GM21528 (cell line): ENCODE results near the gene CHRNA9.
A peak's percentile ranks its signal among the peaks of the same experiment; 100 is the strongest.

ENCODE experiments used
- ATAC-seq: cut with Tn5 transposase; IDR thresholded peaks from one replicate; pipeline ENCODE4 v1.9.1; 2021; ENCODE audit warnings: mild to moderate bottlenecking, moderate library complexity; ENCODE audit not compliant: unreplicated experiment, low FRiP score

The CHRNA9 gene

DNA sequence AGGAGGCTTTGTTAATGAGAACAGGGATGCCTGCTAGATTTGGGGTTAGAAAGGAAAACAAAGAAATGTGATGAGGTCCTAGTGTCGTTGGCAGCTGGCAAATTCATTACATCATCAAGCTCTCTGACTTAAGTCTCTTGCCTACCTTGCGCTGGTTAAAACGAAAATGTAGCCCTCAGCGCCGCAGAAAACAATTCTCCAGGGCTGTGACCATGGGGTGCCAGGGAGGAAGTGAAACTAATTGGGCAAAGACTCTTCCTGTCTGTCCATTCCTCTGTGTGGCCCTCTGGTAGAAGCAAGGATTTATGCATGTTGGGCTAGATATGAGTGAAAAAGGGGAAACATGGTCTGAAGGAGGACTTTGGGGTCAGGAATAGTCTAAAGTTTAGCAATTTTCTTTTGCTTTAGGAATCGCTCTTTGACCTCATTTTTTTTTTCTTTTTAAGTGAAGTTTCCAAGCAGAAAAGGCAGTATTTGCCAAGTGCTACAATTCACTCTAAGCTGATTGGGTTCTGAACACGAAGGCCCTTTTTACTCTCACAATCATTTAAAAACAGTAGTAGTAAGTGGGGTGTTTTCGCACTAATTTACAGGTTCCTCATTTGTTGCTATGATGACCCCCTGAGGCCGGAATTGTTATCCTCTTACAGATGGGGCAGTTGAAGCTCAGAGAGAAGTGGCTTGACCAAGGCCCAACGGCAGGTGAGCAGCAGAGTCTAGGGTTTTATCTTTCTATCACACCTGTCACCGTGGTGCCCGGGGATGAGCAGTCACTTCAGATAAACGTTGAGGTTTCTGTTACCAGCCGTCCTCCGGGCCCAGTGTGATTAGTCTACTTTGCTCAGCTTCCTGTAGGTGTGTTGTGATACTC lies 27.3 kb upstream of the CHRNA9 start:
- peak; percentile 30 for ATAC-seq

DNA sequence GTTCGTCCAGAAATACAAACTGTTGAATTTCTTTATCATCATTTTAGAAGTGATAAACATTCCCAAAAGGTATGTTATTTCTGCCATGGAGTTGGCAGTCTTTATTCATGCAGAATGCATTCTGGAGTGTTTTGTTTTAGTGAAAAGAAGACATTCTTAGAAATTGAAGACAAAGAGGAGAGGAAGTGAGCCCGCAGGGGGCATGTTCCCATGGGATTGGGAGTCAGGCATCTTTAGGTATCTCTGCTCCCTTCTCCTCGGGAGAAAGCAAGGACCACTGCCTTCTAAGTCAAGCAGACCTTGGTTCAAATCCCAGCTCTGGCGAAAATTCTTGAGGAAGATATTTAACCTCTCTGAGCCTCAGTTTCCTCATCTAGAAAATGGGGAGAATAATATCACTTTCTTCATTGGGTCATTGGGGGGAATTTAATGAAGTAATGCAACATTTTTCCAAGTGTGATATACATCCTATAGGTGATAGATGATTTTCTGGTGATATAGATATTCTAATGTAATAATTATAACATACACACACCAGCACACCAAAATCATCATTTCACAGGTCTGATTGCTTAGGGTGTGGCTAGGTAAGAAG lies 26.5 kb upstream of the CHRNA9 start:
- ATAC-seq: no peak

DNA sequence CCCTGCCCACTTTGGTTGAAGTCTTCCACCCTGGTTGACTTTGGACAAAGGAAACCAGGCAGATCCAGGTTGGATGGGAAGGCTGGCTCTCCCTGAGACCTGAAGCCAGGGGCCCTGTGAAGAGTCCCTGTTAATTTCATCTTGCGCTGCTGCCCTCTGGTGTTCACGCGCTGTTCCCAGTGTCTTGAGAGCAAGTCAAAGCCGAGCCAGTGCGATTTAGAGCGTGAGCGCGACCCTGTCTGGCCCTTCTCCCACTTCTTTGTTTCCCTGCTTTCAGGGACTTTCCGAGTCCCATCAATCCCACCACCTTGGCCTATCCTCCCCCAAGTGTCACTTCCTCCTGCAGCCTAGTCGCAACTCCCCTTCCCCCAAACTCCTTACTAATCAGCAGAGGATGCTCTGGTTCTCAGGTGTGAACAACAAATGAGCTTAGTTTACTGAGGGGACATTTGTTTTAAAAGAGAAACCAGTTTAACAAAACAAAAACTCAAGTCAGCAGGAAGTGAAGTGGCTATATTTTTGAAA lies 25.8 kb upstream of the CHRNA9 start:
- ATAC-seq: peak; percentile 39

DNA sequence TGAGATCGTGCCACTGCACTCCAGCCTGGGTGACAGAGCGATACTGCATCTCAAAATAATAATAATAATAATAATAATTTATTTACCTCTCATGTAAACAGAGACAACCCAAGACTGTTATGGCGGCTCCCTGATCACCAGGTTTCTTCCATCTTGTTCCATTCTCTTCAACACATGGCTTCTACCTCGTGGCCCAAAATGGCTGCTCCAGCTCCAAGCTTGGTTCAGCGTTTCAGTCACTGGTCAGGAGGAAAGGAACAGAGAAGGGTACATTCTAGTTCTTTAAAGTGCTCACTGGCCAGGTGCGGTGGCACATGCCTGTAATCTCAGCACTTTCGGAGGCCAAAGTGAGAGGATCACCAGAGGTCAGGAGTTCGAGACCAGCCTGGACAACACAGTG lies 24.9 kb upstream of the CHRNA9 start:
- no peak for ATAC-seq

DNA sequence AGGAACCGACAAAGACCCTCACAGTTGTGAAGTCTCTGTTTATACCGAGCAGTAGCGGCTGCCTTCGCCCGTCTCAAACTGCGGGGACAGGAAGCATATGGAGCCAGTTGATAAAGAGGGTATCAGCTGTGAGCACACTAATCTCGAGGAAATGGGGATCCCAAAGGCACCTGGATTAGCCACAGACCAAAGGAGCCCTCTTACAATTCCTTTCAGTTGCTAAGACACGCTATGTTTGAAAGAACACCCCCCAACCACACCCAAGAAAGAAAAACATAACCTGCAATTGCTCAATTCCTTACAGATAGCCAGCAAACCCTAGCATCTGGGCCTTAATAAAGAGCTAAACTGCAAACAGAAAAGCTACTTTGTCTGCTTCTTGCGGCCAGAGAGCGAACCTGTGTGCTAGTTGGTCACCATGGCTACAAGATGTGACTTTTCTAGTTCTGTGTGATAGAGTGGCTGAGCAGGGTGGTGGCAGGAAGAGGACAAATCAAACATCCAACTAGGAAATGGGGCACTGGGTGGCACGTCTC lies 23.3 kb upstream of the CHRNA9 start:
- ATAC-seq: no peak

DNA sequence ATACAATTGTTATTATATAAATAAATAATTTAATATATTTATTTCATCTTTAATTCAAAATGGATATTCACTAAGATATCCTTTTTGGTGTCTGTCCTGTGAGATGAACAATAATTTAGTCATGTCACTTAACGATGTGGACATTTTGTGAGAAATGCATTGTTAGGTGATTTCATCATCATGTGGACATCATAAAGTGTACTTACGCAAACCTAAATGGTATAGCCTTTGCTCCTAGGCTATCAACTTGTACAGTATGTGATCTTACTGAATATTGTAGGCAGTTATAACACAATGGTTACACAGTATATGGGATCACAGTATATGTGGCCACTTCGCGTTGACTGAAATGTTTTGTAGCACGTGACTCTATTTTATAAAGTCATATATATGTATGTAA lies 20.2 kb upstream of the CHRNA9 start:
- no peak for ATAC-seq

DNA sequence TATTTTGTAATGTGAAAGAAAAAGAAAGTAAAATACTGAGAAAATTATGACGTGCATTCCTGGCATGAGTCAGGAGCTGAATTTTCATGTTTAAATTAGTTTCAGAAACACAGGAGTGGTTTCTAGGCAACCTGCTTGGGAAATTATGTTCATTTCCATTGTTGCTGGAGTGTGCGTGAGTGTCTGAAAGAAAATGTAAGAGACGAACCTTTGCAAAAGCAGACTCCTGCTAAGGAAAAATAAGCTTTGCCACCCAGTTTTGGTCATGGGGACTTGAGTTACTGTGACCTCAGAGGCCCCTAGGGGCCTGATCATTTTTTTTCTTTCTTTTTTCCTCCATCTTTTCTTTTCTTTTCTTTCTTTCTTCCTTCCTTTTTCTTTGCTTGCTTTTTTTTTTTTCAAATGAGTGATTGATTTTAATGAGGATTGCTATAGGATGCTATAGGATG lies 18.8 kb upstream of the CHRNA9 start:
- no peak for ATAC-seq

DNA sequence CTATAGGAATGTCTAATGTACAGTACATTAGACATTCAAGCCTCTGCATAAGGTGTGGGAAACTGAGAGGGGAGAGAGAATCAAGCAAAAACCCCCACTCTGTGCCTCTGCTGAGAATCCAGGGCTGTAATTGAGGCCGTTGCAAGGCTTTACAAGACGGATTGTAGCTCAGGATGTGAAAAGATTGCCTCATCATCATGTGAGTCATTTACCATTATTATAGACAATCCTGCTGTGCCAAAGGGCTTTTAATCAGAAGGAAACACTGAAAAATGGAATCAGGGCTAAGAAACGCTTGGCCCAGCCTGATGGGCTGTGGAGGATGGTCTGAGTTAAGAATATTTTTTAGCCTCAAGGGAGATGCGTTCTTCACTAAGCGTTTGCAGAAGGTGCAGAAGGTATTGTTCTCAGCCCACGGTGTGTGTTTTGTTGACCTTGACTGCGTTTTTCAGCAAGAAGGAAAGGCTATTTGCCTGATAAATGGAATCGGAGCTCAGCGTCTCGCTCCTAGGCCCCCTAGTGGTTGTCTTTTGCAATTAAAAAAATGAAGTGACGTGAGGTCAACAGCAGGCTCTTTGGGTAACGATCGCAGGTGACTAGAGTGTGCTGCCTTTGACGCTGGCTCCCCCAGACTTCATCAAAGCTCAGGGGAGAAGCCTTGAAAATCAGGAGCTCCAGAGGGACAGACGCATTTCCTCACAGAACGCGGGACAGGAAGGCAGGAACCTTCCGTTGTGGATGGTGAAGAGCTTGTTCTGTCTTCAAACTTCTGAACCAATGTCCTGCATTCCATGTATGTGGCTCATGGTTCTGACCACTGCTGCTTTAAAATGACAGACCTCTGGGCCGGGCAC lies 18.1 kb upstream of the CHRNA9 start:
- peak; percentile 44 for ATAC-seq

DNA sequence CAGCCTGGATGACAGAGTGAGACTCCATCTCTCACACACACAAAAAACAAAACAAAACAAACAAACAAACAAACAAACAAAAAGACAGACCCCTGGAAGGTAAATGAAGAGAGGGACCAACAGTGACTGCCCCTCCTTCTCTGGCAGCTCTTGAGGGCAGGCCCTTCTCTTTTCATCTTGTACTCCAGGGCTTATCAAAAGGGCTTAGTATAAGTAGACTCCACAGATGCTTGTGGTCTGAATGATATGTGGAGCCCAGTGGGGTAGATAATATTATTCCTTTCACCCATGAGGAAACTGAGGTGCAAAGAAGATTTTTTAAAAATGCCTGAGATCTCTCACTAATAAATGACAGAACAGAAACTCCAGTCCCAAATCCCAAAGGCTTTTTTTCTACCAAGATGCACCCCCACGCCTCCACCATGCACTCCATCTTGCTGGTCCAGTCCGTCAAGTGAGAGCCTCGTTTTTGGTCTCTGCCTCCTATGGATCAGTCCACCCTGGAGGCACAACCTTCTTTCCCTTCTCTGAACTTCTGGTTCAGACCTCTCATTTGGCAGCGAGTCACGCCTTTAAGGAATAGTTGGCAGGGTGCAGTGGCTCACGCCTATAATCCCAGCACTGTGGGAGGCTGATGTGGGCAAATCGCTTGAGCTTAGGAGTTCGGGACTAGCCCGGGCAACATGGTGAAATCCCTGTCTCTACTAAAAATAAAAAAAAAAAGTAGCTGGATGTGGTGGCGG lies 17.0 kb upstream of the CHRNA9 start:
- ATAC-seq: no peak

DNA sequence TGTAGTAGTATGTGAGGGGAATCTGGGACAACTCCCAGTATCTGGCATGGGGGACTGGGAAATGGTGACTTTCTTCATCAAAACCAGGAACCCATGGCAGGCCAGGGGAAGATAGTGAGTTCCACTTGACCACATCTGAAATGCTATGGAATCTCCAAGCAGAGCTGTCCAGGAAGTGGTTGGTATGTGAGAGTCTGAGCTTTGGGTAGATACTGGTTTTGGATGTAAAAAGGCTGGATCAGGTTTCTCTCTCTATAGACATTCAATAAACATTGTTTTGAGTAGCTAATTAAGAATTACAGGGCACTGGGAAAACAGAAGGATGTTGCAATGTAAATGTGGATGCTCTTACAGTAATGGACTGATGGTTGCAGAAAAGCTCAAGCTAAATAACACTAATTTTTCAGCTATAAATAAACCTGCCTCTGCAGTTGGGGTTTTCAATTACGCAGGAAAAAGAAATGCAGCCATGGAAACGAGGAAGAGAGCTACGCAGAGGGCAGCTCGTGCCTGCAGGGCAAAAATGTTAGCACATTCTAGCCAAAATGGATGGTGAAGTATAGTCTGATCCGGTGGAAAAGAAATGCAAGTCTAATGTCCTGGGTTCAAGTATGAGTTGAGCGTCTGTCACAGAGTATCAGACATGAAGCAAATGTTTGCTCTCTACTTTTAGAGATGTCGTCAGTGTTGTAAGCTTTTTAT lies 13.4 kb upstream of the CHRNA9 start:
- ATAC-seq: no peak

DNA sequence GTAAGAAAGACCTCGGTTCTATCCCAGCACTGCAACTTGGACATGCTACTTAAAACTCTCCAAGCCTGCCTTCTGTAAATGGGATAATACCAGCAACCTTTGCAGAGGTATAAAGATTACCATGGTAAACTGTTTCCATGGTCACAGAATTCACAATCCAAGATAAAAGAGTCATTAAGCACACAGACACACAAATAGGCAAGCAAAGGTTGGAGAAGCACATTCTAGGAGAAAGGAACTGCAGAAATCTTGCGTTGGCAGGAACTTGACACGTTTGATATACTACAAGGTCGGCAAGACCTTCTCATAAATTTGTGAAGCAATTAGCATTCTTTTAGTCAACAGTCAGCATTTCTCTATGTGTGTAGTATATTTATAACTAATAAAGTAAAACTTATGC lies 12.3 kb upstream of the CHRNA9 start:
- ATAC-seq: no peak

DNA sequence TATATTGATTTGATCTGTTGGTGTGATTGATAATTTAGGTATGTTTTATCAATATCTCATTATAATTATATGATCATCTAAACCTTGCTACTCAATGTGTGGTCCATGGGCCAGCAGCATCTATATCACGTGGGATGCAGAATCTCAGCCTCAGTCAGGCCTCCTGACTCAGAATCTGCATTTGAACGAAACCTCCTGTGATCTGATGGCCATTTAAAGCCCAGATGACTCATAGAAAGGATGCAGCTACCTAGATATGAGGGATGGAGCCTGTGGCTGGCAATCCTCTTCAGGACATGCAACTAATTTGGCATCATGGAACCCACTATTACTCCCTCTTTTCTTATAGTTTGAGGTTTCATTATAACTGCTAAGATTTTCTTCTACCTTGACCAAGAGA lies 11.3 kb upstream of the CHRNA9 start:
- no peak for ATAC-seq

DNA sequence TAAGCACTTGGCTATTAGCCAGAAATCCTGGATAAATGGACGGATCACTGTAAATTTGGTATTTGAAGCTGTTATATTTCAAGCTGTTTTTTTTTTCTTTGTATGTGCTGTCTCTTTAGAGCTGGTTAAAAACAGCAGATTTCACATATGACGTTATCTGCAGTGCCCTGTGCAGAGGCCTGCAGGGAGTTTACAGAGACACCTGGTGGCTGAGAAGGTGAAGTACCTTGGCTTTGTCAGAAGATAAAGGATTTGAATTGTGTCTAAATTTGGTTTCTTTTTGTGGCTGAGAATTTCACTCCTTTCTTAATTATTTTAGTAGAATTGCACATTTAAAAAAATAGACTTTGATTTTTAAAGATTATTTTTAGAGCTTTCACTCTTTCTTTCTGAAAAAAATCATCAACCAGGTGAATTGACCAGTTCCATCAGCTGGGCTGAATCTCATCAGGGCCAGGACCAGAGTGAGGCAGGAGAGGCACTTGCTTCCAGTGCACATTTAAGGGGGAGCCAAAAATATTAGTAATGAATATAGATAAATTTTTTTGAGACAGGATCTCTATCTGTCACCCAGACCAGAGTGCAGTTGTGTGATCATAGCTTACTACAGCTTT lies 9.6 kb upstream of the CHRNA9 start:
- peak; percentile 82 for ATAC-seq

DNA sequence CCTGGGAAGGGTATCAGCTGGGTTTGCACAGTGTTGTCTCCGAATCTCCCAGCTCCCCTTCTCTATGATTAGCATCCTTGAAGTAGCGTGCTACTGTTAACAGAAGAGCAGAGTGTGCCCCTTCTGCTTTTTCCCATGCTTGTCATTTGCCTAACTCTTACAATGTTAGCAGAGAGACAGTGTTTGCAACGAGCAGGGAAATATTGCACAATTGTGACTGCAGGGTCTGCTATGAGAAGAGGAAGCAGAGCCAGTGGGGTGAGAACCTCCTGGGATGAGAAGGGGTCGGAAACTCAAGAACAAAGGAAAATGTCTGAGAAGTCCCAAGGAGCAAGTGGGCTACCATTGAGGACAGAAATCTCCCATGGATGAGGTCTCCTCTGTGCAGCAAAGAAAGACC lies 7.8 kb upstream of the CHRNA9 start:
- ATAC-seq: no peak

DNA sequence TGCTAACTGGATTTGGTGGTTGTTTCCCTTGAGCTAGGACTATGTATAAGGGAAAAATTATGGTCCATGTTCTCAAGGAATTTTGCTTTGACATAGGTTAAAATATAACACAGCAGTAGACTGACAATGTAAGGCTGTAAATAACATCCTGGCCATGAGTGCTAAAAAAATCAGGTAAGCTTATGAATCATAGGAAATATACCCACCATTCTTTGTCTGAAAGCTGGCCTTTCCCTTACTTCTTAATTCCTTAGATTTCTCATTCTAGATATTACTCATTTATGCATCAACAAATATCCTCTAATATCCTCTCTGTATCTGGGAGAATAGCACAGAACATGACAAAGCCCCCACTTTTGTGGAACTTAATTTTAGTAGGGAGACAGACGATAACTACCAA lies 6.8 kb upstream of the CHRNA9 start:
- no peak for ATAC-seq

DNA sequence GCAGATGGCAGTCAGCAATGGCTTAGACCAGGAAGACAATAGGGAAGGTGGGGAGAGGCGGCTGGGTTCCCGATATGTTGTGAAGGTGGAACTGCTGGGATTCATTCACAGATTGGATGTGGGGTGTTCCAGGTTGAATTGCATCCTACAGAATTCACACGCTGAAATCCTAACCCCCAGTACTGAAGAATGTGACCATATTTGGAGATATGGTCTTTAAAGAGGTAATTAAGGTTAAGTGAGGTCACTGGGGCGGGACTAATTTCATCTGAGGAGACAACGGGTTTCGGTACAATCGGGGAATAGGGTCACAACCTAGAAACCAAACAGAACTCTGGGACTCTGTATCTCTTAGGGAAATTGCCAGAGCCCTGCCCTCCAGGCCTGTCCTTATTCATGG lies 5.3 kb upstream of the CHRNA9 start:
- ATAC-seq: no peak

DNA sequence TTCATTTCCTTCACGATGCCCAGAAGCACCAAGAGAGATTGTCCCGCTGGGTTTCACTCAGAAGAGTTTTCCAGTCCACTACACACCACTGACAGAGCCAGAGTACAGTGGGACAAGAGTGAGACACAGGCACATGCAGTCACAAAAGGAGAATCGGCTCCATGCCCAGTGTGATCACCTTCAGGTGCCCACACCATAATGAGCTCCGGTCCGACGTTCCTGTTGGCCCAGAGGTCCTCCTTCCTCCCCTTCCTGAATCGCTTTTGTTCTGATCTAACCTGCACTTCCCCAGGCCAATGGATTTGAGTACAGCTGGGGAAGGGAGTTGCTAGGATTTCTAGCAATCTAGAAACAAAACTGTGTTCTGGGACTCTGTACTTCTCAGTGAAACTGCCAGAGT lies 4.6 kb upstream of the CHRNA9 start:
- no peak for ATAC-seq

DNA sequence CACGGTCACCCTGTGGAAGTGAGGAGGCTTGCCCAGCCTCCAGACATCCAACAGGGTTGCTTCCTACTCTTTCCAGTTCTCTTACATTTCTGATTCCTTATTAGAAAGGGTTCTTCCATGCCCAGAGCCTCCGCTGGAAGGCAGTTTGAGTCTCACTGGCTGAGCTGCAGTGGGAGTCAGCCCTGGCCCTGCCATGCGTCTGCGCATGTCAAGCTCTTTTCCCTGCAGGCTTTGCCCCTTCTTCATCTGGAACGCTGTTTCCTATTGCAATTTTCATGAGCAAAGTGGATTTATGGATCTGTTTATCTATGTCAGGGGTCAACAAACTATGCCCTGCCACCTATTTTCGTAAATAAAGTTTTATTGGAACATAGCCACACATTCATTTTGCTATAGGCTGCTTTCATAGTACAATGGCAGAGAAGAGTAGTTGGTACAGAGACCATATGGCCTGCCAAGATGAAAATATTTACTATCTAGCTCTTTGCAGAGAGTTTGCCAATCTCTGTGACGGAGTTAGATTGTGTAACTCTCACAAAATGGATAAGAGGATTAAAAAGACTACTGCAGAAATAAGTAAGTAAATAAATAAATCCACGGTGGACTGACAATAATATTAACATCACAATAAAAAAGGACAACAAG lies 3.9 kb upstream of the CHRNA9 start:
- no peak for ATAC-seq

DNA sequence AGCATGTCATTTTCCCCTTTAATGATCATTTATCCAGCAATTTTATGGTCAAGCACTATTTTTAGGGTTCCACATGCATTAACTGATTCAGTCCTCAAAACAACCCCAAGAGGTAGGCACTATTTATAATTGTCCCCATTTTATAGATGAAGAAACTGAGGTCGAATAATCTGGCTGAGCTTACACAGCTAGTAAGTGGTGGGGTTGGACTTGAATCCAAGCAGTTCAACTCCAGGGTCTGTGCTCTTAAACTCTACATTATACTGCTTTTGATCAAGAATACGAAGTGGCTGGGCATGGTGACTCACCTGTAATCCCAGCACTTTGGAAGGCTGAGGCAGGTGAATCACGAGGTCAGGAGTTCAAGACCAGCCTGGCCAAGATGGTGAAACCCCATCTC lies 3.2 kb upstream of the CHRNA9 start:
- no peak for ATAC-seq
